PC-9 (cell line): ENCODE results near the gene VPS13D. TPM values are rescaled to one million over a fixed set of nuclear protein-coding genes. Genes with fewer than 3 reads are reported as not detected.

Experiments
- BruUV-seq: library from RNA; stranded (reverse); fragments of 400-500 nt; replicated peaks from 2 replicates; lab custom pipeline; 2021; lab: Mats Ljungman, UMichigan
- CTCF ChIA-PET: fragments of 300-600 bp; sonication (Branson Sonifier 250); formaldehyde crosslinking; loops from one replicate; lab custom pipeline; 2022; ENCODE audit warnings: antibody characterized with exemption; lab: Charles Lee
- POLR2A ChIA-PET: fragments of 300-600 bp; sonication (Branson Sonifier 250); formaldehyde crosslinking; loops from one replicate; lab custom pipeline; 2022; ENCODE audit warnings: antibody characterized with exemption; ENCODE audit not compliant: unreplicated experiment; lab: Charles Lee
- DNase-seq, 2 experiments: peaks; one replicate each; pipeline versions ENCODE4 v3.0.0 to v3.0.0-alpha.2; 2015 to 2022; ENCODE audit warnings: mixed read lengths in 1 of 2
- H2AFZ ChIP-seq: fragments of 200-600 bp; sonication (generic); 2 replicates; pipeline ENCODE4 v1.8.1; 2017; ENCODE audit warnings: antibody characterized with exemption
- H3F3A ChIP-seq: fragments of 200-600 bp; sonication (generic); 2 replicates; pipeline ENCODE4 v1.8.1; 2017; ENCODE audit warnings: antibody characterized with exemption, mild to moderate bottlenecking, low read depth; ENCODE audit not compliant: insufficient read depth
- H3K27ac ChIP-seq: fragments of 200-600 bp; sonication (generic); 2 replicates; pipeline ENCODE4 v1.6.1; 2016; ENCODE audit warnings: mixed run types
- H3K27me3 ChIP-seq: fragments of 200-600 bp; sonication (generic); 2 replicates; pipeline ENCODE4 v1.6.1; 2016; ENCODE audit warnings: low read depth, mixed run types; ENCODE audit not compliant: insufficient read depth
- H3K36me3 ChIP-seq: fragments of 200-600 bp; sonication (generic); 2 replicates; pipeline ENCODE4 v1.6.1; 2016; ENCODE audit warnings: low read depth, mixed run types
- H3K4me1 ChIP-seq: fragments of 200-600 bp; sonication (generic); replicated peaks from 2 replicates; pipeline ENCODE4 v1.6.1; 2016; ENCODE audit warnings: mixed run types; ENCODE audit not compliant: insufficient read depth
- H3K4me2 ChIP-seq: fragments of 200-600 bp; sonication (generic); 2 replicates; pipeline ENCODE4 v1.6.1; 2017; ENCODE audit warnings: mixed run types
- H3K4me3 ChIP-seq: fragments of 200-600 bp; sonication (generic); 2 replicates; pipeline ENCODE4 v1.6.1; 2016; ENCODE audit warnings: mixed run types
- H3K79me2 ChIP-seq: fragments of 200-600 bp; sonication (generic); 2 replicates; pipeline ENCODE4 v1.6.1; 2017; ENCODE audit warnings: low read depth, mixed run types
- H3K9me2 ChIP-seq: fragments of 200-600 bp; sonication (generic); 2 replicates; pipeline ENCODE4 v1.8.1; 2017; ENCODE audit warnings: mild to moderate bottlenecking; ENCODE audit not compliant: insufficient read depth
- H3K9me3 ChIP-seq: fragments of 200-600 bp; sonication (generic); 2 replicates; pipeline ENCODE4 v1.8.1; 2016; ENCODE audit warnings: low read depth; ENCODE audit not compliant: insufficient read depth
- H4K20me1 ChIP-seq: fragments of 200-600 bp; sonication (generic); 2 replicates; pipeline ENCODE4 v1.8.1; 2017; ENCODE audit not compliant: insufficient read depth
- EZH2 ChIP-seq: fragments of 200-600 bp; sonication (generic); IDR thresholded peaks from 2 replicates; pipeline ENCODE4 v1.8.0; 2017; ENCODE audit warnings: antibody characterized with exemption, low read depth
- intact Hi-C: fragments of 100-400 bp; cut with micrococcal nuclease; formaldehyde crosslinking; loops from one replicate; pipeline ENCODE4 v1.10.0; 2022; ENCODE audit not compliant: unreplicated experiment
- total RNA-seq: library from RNA; stranded (reverse); gene quantifications from 2 replicates; pipeline ENCODE4 v1.2.3, GENCODE V29; 2021
- TF ChIP-seq, protein P1 (sequence below): fragments of 200-600 bp; sonication (generic); conservative IDR thresholded peaks from 2 replicates; pipeline ENCODE4 v1.6.1; 2017; ENCODE audit warnings: mixed run types, antibody characterized with exemption, mild to moderate bottlenecking, moderate library complexity

Gene VPS13D
- total RNA-seq, 1 experiment from 2014 or later, result 36.2 TPM

DNA sequence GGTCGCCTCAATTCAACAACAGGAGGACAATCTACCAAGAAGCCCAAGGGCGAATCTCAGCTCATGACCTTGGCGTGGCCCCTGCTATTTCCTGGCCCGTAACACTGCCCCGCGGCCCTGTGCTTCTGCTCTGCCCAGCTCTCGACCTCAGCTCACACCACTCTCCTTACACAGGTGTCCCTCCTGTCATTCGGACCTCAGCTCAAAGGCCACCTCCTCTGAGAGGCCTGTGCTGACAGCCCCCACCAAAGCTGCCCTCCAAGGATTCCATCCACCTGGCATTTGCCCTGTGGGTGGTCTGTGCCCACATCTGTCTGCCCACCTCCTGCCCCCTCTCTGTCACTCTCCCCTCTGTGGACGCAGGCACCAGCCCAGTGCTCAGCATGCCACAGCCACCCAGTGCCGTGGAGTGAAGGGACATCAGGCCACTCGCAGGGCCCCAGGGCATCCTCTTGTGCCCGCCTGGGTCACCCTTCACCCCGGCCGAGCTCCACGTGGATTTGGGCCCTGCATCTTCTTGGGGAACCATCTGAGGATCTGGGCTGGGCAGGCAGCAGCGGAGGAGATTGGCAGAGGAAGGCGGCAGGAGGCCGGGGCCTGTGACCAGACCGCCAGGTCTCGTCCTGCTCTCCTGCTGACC is 317.9 kb downstream of the VPS13D start:
- no peak overlapping the region for H2AFZ ChIP-seq
- H3K27ac ChIP-seq, result no peak overlapping the region
- no peak overlapping the region for H3K4me3 ChIP-seq
- H3K36me3 ChIP-seq, result no peaks in the 10 kb centered on the region
- no peaks in the 10 kb centered on the region for H4K20me1 ChIP-seq
- intact Hi-C loops, result no loop called here
- no peaks in the 10 kb centered on the region for H3K27me3 ChIP-seq
- H3K9me2 ChIP-seq, result no peaks in the 10 kb centered on the region
- TF ChIP-seq EZH2, result no peak
- TF ChIP-seq, protein P1, sequence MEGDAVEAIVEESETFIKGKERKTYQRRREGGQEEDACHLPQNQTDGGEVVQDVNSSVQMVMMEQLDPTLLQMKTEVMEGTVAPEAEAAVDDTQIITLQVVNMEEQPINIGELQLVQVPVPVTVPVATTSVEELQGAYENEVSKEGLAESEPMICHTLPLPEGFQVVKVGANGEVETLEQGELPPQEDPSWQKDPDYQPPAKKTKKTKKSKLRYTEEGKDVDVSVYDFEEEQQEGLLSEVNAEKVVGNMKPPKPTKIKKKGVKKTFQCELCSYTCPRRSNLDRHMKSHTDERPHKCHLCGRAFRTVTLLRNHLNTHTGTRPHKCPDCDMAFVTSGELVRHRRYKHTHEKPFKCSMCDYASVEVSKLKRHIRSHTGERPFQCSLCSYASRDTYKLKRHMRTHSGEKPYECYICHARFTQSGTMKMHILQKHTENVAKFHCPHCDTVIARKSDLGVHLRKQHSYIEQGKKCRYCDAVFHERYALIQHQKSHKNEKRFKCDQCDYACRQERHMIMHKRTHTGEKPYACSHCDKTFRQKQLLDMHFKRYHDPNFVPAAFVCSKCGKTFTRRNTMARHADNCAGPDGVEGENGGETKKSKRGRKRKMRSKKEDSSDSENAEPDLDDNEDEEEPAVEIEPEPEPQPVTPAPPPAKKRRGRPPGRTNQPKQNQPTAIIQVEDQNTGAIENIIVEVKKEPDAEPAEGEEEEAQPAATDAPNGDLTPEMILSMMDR, result no peak
- CTCF ChIA-PET, result no interaction called here
- POLR2A ChIA-PET, result no interaction called here
- no peaks in the 10 kb centered on the region for H3K79me2 ChIP-seq
- peaks cover 22% of the 10 kb centered on the region for H3K4me1 ChIP-seq
- DNase-seq, result no peak
- H3K4me2 ChIP-seq, result no peak overlapping the region
- no peaks in the 10 kb centered on the region for H3K9me3 ChIP-seq
- BruUV-seq, result no TSS peak
- peaks cover 18% of the 10 kb centered on the region for H3F3A ChIP-seq

DNA sequence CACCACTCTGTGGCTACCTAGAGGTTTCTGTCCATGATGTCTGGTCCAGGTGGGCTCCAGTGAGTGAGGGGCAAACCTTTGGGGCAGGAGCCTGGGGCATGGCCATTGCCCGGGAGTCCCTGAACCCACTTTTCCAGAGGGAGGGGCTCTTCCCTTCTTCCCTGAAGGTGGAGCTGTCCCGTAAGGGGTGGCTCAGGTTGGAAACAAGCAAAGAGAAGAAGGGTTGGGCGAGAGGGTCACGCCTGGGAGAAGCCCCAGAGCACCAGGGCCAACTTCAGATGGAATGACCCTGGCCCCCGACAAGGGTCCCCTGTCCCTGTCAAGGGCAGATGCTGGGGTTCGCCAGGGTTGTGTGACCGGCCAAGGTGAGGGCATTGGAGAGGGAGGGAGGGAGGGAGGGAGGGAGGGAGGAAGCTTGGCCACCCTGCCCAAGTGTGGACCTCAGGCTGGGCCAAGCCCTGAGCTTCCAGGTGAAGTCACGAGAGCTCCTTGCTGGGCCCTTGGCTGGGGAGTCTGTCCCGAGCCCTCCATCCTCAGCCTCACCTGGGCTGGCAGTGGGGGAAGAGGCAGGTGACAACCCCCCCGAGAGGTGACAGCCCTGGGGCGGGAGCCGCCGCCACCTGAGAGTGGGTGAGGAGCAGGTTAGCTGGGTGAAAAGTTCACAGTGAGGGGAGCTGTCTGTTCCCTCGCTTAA is 318.6 kb downstream of the VPS13D start:
- no peak overlapping the region for H3K27ac ChIP-seq
- no peak overlapping the region for H2AFZ ChIP-seq
- CTCF ChIA-PET, result no interaction called here
- intact Hi-C loops, result no loop called here
- H3K4me3 ChIP-seq, result no peak overlapping the region
- no peaks in the 10 kb centered on the region for H3K9me3 ChIP-seq
- TF ChIP-seq, protein P1, result no peak
- TF ChIP-seq EZH2, result no peak
- no peaks in the 10 kb centered on the region for H3K9me2 ChIP-seq
- POLR2A ChIA-PET, result no interaction called here
- H3F3A ChIP-seq, result peaks cover 18% of the 10 kb centered on the region
- no peaks in the 10 kb centered on the region for H3K27me3 ChIP-seq
- peaks cover 22% of the 10 kb centered on the region for H3K4me1 ChIP-seq
- no peaks in the 10 kb centered on the region for H3K36me3 ChIP-seq
- no peaks in the 10 kb centered on the region for H4K20me1 ChIP-seq
- no peak overlapping the region for H3K4me2 ChIP-seq
- no TSS peak for BruUV-seq
- DNase-seq, result no peak
- no peaks in the 10 kb centered on the region for H3K79me2 ChIP-seq

DNA sequence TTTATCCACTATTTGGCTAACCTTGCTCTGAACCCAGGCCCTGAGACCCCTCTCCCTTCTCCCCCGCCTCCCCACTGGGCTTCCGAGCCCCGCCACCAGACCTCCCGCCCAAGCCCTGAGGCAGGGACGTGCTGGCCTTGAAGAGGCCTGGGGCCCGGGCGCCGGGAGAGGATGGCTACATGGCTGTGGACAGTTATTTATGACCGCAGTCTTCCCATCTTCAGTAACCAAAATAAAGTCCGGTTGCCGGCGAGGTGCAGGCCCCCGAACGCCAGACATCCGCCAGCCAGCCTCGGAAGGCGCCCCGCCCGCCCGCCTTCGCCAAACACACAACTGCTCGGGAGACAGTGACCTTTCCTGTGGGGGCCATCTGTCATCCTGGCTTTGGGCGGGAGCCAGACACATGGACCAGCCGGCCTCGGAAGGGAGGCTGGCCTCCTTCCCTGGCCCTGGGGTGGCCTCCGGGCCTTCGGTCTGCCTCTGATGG is 319.2 kb downstream of the VPS13D start:
- no peak overlapping the region for H3K4me3 ChIP-seq
- intact Hi-C loops, result loop anchor here (1.0 kb wide), 2 partner anchors 70 to 71 kb away; no protein-coding TSS in a partner anchor
- peaks cover 22% of the 10 kb centered on the region for H3K4me1 ChIP-seq
- no peaks in the 10 kb centered on the region for H3K79me2 ChIP-seq
- no peaks in the 10 kb centered on the region for H3K9me2 ChIP-seq
- ChIA-PET CTCF (no interaction called here), POLR2A (no interaction called here)
- H3K9me3 ChIP-seq, result no peaks in the 10 kb centered on the region
- H3K4me2 ChIP-seq, result peak overlapping the region; percentile 68; the same call in 1 of the 2 replicates
- H3K36me3 ChIP-seq, result no peaks in the 10 kb centered on the region
- no peak for DNase-seq
- H3K27ac ChIP-seq, result peak overlapping the region; percentile 69
- no peak overlapping the region for H2AFZ ChIP-seq
- TF ChIP-seq, protein P1, result no peak
- TF ChIP-seq EZH2, result no peak
- no TSS peak for BruUV-seq
- no peaks in the 10 kb centered on the region for H4K20me1 ChIP-seq
- peaks cover 18% of the 10 kb centered on the region for H3F3A ChIP-seq
- no peaks in the 10 kb centered on the region for H3K27me3 ChIP-seq
